Measurements from ENCODE around the gene CRYZL1.
"Not testable (repeated sequence)": the region's sequence is repeated elsewhere in the genome, so short reads cannot be mapped to it uniquely, and the experiment has no call there.

Gene CRYZL1

GRCh38 chr21:33576741-33577141 is 64.8 kb downstream of the CRYZL1 start:
- not testable (repeated sequence) for H3K9ac ChIP-seq (ENCODE audit: low read depth, low read length); H3K4me3 ChIP-seq (ENCODE audit: low read length); H3K4me1 ChIP-seq (ENCODE audit: insufficient read depth, low read length); H3K9me3 ChIP-seq (ENCODE audit: insufficient read depth, low read depth, low read length); H3K27me3 ChIP-seq (ENCODE audit: insufficient read depth, low read length); H3K27ac ChIP-seq (ENCODE audit: low read length)
- H3K36me3 ChIP-seq (ENCODE audit: insufficient read depth, low read depth, low read length) = peaks cover 91% of the 10 kb centered on the region

GRCh38 chr21:33572350-33572749 is 69.2 kb downstream of the CRYZL1 start:
- H3K27me3 ChIP-seq (ENCODE audit: insufficient read depth, low read length) = no peaks in the 10 kb centered on the region
- H3K36me3 ChIP-seq (ENCODE audit: insufficient read depth, low read depth, low read length) = peaks cover 100% of the 10 kb centered on the region
- H3K4me1 ChIP-seq (ENCODE audit: insufficient read depth, low read length) = no peaks in the 10 kb centered on the region
- H3K9ac ChIP-seq (ENCODE audit: low read depth, low read length) = no peak overlapping the region
- H3K9me3 ChIP-seq (ENCODE audit: insufficient read depth, low read depth, low read length) = no peaks in the 10 kb centered on the region
- no peak overlapping the region for H3K4me3 ChIP-seq (ENCODE audit: low read length)
- no peak overlapping the region for H3K27ac ChIP-seq (ENCODE audit: low read length)

- H3K9ac ChIP-seq (ENCODE audit: low read depth, low read length) = no peak overlapping the region
- H3K27ac ChIP-seq (ENCODE audit: low read length) = no peak overlapping the region
- no peaks in the 10 kb centered on the region for H3K9me3 ChIP-seq (ENCODE audit: insufficient read depth, low read depth, low read length)
- H3K4me3 ChIP-seq (ENCODE audit: low read length) = no peak overlapping the region
- no peaks in the 10 kb centered on the region for H3K4me1 ChIP-seq (ENCODE audit: insufficient read depth, low read length)
- H3K27me3 ChIP-seq (ENCODE audit: insufficient read depth, low read length) = no peaks in the 10 kb centered on the region
- peaks cover 96% of the 10 kb centered on the region for H3K36me3 ChIP-seq (ENCODE audit: insufficient read depth, low read depth, low read length)
Measured at GRCh38 chr21:33569991-33570390, 71.5 kb downstream of the CRYZL1 start.

GRCh38 chr21:33568448-33568847 is 73.1 kb downstream of the CRYZL1 start:
- H3K36me3 ChIP-seq (ENCODE audit: insufficient read depth, low read depth, low read length) = peaks cover 94% of the 10 kb centered on the region
- H3K4me1 ChIP-seq (ENCODE audit: insufficient read depth, low read length) = no peaks in the 10 kb centered on the region
- no peaks in the 10 kb centered on the region for H3K27me3 ChIP-seq (ENCODE audit: insufficient read depth, low read length)
- no peak overlapping the region for H3K4me3 ChIP-seq (ENCODE audit: low read length)
- no peaks in the 10 kb centered on the region for H3K9me3 ChIP-seq (ENCODE audit: insufficient read depth, low read depth, low read length)
- H3K27ac ChIP-seq (ENCODE audit: low read length) = no peak overlapping the region
- no peak overlapping the region for H3K9ac ChIP-seq (ENCODE audit: low read depth, low read length)

GRCh38 chr21:33567914-33568313 is 73.6 kb downstream of the CRYZL1 start:
- H3K36me3 ChIP-seq (ENCODE audit: insufficient read depth, low read depth, low read length) = peaks cover 94% of the 10 kb centered on the region
- no peak overlapping the region for H3K9ac ChIP-seq (ENCODE audit: low read depth, low read length)
- H3K27me3 ChIP-seq (ENCODE audit: insufficient read depth, low read length) = no peaks in the 10 kb centered on the region
- H3K27ac ChIP-seq (ENCODE audit: low read length) = no peak overlapping the region
- no peaks in the 10 kb centered on the region for H3K4me1 ChIP-seq (ENCODE audit: insufficient read depth, low read length)
- no peak overlapping the region for H3K4me3 ChIP-seq (ENCODE audit: low read length)
- no peaks in the 10 kb centered on the region for H3K9me3 ChIP-seq (ENCODE audit: insufficient read depth, low read depth, low read length)

- H3K27ac ChIP-seq (ENCODE audit: low read length) = no peak overlapping the region
- no peaks in the 10 kb centered on the region for H3K9me3 ChIP-seq (ENCODE audit: insufficient read depth, low read depth, low read length)
- H3K36me3 ChIP-seq (ENCODE audit: insufficient read depth, low read depth, low read length) = peaks cover 94% of the 10 kb centered on the region
- no peak overlapping the region for H3K9ac ChIP-seq (ENCODE audit: low read depth, low read length)
- H3K4me3 ChIP-seq (ENCODE audit: low read length) = no peak overlapping the region
- no peaks in the 10 kb centered on the region for H3K4me1 ChIP-seq (ENCODE audit: insufficient read depth, low read length)
- H3K27me3 ChIP-seq (ENCODE audit: insufficient read depth, low read length) = no peaks in the 10 kb centered on the region
Measured at GRCh38 chr21:33566514-33566913, 75.0 kb downstream of the CRYZL1 start.

GRCh38 chr21:33562389-33562788 is 79.2 kb downstream of the CRYZL1 start:
- H3K9ac ChIP-seq (ENCODE audit: low read depth, low read length) = no peak overlapping the region
- H3K4me3 ChIP-seq (ENCODE audit: low read length) = no peak overlapping the region
- no peaks in the 10 kb centered on the region for H3K27me3 ChIP-seq (ENCODE audit: insufficient read depth, low read length)
- no peaks in the 10 kb centered on the region for H3K9me3 ChIP-seq (ENCODE audit: insufficient read depth, low read depth, low read length)
- H3K4me1 ChIP-seq (ENCODE audit: insufficient read depth, low read length) = no peaks in the 10 kb centered on the region
- no peak overlapping the region for H3K27ac ChIP-seq (ENCODE audit: low read length)
- peaks cover 94% of the 10 kb centered on the region for H3K36me3 ChIP-seq (ENCODE audit: insufficient read depth, low read depth, low read length)

GRCh38 chr21:33561373-33561772 is 80.2 kb downstream of the CRYZL1 start:
- H3K9ac ChIP-seq (ENCODE audit: low read depth, low read length) = no peak overlapping the region
- no peaks in the 10 kb centered on the region for H3K9me3 ChIP-seq (ENCODE audit: insufficient read depth, low read depth, low read length)
- no peaks in the 10 kb centered on the region for H3K4me1 ChIP-seq (ENCODE audit: insufficient read depth, low read length)
- no peak overlapping the region for H3K27ac ChIP-seq (ENCODE audit: low read length)
- no peak overlapping the region for H3K4me3 ChIP-seq (ENCODE audit: low read length)
- H3K27me3 ChIP-seq (ENCODE audit: insufficient read depth, low read length) = no peaks in the 10 kb centered on the region
- H3K36me3 ChIP-seq (ENCODE audit: insufficient read depth, low read depth, low read length) = peaks cover 94% of the 10 kb centered on the region

- H3K4me3 ChIP-seq (ENCODE audit: low read length) = no peak overlapping the region
- H3K4me1 ChIP-seq (ENCODE audit: insufficient read depth, low read length) = no peaks in the 10 kb centered on the region
- no peak overlapping the region for H3K27ac ChIP-seq (ENCODE audit: low read length)
- H3K9me3 ChIP-seq (ENCODE audit: insufficient read depth, low read depth, low read length) = no peaks in the 10 kb centered on the region
- H3K36me3 ChIP-seq (ENCODE audit: insufficient read depth, low read depth, low read length) = peaks cover 98% of the 10 kb centered on the region
- H3K27me3 ChIP-seq (ENCODE audit: insufficient read depth, low read length) = no peaks in the 10 kb centered on the region
- H3K9ac ChIP-seq (ENCODE audit: low read depth, low read length) = no peak overlapping the region
Measured at GRCh38 chr21:33560965-33561364, 80.6 kb downstream of the CRYZL1 start.

GRCh38 chr21:33559813-33560212 is 81.7 kb downstream of the CRYZL1 start:
- Histone ChIP-seq H3K27ac (ENCODE audit: low read length) (no peak overlapping the region), H3K9ac (ENCODE audit: low read depth, low read length) (no peak overlapping the region), H3K27me3 (ENCODE audit: insufficient read depth, low read length) (no peaks in the 10 kb centered on the region), H3K36me3 (ENCODE audit: insufficient read depth, low read depth, low read length) (peaks cover 97% of the 10 kb centered on the region), H3K9me3 (ENCODE audit: insufficient read depth, low read depth, low read length) (no peaks in the 10 kb centered on the region), H3K4me1 (ENCODE audit: insufficient read depth, low read length) (no peaks in the 10 kb centered on the region), H3K4me3 (ENCODE audit: low read length) (no peak overlapping the region)

- Histone ChIP-seq H3K9me3 (ENCODE audit: insufficient read depth, low read depth, low read length) (no peaks in the 10 kb centered on the region), H3K27ac (ENCODE audit: low read length) (no peak overlapping the region), H3K9ac (ENCODE audit: low read depth, low read length) (no peak overlapping the region), H3K4me1 (ENCODE audit: insufficient read depth, low read length) (no peaks in the 10 kb centered on the region), H3K27me3 (ENCODE audit: insufficient read depth, low read length) (no peaks in the 10 kb centered on the region), H3K36me3 (ENCODE audit: insufficient read depth, low read depth, low read length) (peaks cover 98% of the 10 kb centered on the region), H3K4me3 (ENCODE audit: low read length) (no peak overlapping the region)
Measured at GRCh38 chr21:33558777-33559421, 82.6 kb downstream of the CRYZL1 start.

- H3K36me3 ChIP-seq (ENCODE audit: insufficient read depth, low read depth, low read length) = peaks cover 98% of the 10 kb centered on the region
- no peaks in the 10 kb centered on the region for H3K9me3 ChIP-seq (ENCODE audit: insufficient read depth, low read depth, low read length)
- H3K9ac ChIP-seq (ENCODE audit: low read depth, low read length) = no peak overlapping the region
Measured at GRCh38 chr21:33557447-33557846, 84.1 kb downstream of the CRYZL1 start.

More at GRCh38 chr21:33557447-33557846, 84.1 kb downstream of the CRYZL1 start:
- Histone ChIP-seq H3K27me3 (ENCODE audit: insufficient read depth, low read length) (no peaks in the 10 kb centered on the region), H3K4me3 (ENCODE audit: low read length) (no peak overlapping the region), H3K27ac (ENCODE audit: low read length) (no peak overlapping the region), H3K4me1 (ENCODE audit: insufficient read depth, low read length) (no peaks in the 10 kb centered on the region)

Measured in iPS-20b (cell line).